GM18526 (cell line): ENCODE results near the gene GABRG3.

ENCODE experiments used
- POLR2A ChIP-seq: IDR thresholded peaks from 3 replicates; pipeline ENCODE4 v1.6.1; 2011; ENCODE audit not compliant: insufficient read length; ENCODE audit errors: extremely low read depth

Gene GABRG3

DNA sequence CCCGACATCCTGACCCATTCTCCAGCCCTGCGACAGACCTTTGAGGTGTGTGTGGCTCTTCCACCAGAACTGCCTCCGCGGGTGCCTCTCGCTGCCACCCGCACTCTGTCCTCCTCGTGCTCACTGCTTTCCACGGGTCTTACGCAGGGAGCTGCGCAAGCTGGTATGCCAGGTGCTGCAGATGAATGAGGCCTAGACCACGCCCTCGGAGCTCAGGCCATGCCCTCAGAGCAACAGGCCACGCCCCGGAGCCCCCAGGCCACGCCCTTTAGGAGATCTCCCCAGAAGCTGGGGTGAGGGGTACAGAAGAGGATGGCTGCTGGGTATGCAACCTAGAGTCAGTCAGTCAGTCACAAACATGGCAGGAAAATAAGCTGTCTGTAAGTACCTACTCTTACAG is 300.3 kb downstream of the GABRG3 start:
- TF ChIP-seq POLR2A = no peak

DNA sequence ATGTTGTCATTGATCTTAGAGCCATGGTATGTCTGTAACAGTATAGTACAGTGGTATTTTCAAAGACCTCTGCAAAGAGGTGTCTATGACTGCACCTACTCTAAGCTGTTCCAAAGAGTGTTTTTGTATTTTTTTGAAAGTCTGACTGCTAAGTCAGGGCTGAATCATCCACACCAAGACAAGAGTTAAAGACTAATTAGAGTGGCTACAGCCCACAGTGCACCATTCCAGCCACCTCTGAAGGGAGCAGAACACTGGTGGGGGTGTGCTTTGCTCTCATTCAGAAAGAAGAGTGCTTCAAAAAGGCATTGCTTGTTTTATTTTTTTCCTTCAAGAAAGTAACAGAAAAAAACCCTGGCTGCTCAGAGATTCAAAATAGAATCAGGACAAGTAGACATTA is 301.4 kb downstream of the GABRG3 start:
- no peak for TF ChIP-seq POLR2A

DNA sequence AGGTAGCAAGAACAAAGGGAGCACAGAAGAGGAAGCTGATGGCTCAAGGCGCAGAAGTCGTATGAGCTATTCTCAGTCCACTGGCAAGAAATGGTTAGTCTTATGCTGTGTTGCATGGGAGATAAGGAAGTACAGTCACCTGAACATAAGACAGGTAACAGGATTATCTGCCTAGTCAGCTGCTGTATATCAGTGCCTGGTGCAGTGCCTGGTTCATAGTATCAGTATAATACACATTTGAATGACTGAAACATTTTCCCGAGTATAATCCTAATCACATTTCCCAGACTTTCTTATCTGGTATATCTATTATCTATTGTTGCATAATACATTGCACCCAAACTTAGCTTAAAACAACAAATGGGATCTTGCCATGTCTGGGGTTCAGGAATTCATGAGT is 302.5 kb downstream of the GABRG3 start:
- TF ChIP-seq POLR2A = no peak

DNA sequence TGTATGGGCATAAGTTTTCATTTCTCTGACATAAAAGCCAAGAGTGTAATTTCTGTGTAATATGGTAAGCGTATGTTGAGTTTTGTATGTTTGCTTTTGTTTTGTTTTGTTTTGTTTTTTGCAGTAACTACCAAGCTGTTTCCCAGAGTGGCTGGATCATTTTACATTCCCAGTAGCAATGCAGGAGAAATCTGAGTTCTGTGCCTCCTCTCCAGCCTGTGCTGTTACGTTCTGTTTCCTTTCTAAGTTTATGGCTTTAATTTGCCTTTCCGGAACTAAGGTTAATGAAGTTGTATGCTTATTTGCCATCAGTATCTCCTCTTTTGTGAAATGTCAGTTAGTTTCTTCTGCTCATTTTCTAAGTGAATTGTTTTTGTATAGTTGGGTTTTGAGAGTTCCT is 307.8 kb downstream of the GABRG3 start:
- no peak for TF ChIP-seq POLR2A

DNA sequence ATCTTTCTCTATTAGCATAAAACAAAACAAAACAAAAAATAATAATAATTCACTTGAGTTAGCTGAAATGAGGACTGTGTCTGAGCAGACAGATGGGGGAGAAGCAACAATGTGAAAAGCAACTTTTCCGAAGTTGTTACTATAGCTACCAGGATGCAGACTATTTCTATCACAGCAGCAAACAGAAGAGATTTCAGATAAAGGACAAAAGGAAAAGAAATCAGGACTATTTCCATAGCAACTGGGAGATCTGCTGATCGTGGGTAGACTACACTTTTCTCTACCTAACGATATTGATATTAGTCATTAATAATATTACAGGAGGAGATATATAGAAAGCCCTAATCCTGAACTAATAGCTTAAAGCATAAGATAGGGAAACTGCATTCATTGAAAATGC is 321.7 kb downstream of the GABRG3 start:
- no peak for TF ChIP-seq POLR2A

DNA sequence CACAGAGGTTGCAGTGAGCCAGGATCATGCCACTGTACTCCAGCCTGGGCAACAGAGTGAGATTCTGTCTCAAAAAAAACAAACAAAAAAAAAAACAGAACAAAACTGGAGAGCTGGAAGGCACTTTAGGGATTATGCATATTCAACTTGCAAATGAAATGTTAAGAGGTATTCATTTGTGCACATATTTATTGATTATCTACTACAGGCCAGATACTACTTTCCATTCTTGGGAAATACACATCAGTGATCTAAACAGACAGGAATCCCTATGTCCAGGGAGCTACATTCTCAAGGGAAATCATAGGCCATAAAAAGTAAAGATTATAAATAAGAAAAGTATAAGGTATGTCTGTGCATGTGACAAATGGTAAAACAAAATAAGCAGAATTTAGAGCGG is 322.6 kb downstream of the GABRG3 start:
- no peak for TF ChIP-seq POLR2A

DNA sequence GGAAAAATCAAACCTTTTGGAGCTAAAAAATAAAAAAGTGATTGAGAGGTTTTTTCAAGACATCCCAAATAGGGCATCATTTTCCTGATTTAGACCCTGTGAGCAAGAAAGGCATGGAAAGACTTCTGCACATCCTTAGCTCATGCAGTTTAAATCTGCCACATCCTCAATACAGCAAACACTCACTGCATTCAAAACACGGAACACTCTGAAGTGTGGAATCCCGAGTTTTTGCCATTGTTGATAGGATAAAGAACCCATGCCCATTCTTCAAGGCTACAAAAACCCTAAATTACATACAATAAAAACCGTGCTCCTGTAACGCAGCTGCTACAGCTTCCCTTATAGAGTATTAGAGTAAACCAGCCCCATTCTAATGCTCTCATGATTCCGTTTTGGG is 346.8 kb downstream of the GABRG3 start:
- TF ChIP-seq POLR2A = no peak

DNA sequence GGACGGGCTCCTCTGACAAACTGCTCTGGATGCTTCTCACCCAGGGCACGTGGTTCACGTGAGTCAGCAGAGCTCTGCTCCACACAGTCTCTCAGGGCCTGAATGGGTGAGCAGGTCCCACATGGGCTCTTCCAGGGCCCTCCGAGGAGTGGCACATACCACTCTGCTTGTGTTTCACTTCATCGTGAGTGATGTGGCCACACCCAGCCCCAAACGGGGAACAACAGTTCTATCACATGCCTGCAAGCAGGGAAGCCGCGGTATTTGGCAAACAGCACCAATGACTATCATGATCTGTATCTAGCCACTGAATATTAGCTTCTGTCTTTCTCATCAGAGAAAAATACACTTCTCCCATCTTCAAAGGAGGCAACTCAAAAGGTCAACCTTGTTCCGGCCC is 352.8 kb downstream of the GABRG3 start:
- TF ChIP-seq POLR2A = no peak

DNA sequence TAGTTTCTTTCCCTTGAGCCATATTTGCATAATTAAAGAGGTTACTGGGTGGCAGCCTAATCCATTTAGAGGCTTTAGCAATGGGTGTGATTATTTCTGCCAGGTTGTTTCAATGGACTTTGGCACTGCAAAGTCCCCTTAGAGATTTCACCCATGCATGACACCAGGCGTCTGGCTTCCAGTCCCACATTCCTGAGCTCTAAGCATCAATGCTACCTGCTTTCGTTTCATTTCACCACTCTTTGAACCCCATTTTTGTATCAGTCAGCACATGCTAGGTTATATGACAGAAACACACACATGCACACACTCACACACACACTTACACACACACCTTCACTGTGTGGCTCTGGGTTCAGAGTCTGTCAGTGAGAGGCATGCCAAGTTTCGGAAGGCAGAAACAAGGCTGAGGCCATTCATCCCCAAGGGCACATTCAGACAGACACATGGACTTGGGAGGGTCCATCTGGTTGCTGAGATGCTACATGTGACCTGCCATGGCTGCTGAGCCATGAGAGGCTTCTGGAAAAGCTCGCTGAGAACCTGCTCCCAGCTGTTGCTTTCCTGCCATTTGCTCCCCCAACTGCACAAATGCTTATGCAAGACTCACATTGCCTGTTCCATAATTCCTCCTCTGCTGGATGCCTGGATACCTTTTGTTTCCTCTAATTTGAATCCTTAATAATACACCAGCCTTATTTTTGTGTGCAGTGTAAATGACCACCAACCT is 354.1 kb downstream of the GABRG3 start:
- TF ChIP-seq POLR2A = no peak

DNA sequence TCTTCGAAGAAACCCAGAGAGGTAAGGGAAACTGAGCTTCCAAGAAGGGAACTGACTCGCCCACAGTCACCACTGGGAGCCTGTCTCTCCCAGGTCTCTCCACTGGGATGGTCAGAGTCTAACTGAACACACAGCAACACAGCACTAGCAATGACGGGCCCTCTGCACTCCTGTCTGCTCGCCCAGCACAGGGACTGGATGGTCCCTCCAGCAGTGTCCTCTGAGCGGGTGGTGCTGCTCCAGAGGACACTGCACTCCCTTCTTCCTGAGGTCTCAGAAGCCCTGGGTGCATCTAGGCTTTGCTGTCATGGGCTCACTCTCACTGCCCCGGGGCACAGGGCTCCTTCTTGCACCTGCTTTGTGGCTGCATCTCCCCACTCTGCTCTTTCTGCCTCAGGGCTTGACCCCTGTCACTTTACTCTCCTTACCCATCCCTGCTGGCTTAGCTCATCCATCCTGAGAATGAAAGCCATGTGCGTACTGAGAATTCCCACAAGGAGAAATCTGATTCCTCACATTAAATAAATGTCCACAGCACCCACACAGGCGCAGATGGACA is 356.6 kb downstream of the GABRG3 start:
- TF ChIP-seq POLR2A = no peak

DNA sequence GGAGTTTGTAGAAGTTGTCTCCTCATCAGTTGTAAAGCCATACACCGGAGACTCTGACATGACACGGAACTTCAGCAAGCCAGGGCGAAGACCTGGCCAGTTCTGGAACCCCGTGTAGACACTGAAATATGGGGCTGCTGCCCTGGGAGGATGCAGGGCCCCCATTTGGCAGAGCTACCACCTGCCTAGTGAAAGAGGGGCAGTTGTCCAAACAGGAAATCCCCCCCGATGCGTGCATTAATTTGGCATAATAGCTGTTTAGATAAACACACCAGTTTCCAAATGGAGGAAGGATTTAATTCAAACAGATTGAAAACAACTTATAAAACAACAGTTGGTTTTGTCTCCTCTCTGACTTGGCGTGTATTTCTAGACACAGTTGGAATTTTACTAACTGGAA is 357.2 kb downstream of the GABRG3 start:
- no peak for TF ChIP-seq POLR2A

DNA sequence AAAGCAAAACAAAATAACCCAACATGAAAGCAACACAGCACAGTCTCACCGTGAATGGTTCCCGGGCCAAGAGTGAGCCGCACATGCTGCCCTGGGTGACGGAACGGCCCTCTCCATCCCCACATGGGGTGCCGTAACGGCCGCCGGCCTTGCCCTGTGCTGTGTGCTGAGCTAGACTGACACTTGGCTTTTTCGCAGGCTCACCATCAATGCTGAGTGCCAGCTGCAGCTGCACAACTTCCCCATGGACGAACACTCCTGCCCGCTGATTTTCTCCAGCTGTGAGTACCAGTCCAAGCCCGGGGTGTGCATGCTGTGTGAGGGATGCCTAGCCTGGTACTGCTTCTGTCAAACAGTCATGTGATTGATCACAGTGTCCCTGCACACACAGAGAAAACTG is 357.6 kb downstream of the GABRG3 start:
- TF ChIP-seq POLR2A = no peak

DNA sequence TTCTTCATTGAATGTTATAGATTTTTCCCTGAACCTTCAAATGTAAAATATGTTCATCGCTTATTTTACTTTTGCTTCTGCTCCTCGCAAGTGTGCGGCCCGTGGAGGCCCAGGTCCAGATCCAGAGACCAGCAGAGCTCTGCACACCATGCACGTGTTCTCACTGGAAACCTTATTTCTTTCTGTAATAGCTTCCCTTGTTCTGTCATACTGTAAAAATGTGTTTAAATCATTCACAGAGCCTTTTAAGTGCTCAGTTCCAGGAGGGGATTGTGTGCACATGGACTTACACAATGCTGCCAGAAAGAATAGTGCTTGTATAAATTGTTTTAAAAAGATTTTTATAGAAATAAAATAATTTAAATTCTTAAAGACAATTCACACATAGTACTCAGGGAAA is 359.3 kb downstream of the GABRG3 start:
- no peak for TF ChIP-seq POLR2A

DNA sequence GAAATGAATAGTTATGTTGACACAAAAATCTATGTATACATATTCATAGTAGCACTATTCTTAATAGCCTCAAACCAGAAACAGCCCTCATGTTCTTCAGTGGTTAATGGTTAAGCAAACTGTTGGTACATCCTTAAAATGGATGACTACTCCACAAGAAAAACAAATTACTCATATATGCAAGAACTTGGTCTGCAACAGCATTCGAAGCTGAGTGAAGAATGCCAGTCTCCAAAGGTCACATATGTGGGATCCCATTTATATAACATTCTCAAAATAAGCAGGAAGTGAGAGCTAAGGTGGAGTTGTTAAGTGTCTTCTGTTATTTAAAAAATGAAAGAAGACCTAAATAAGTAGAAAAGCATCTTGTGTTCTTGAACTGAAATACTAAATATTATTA is 365.7 kb downstream of the GABRG3 start:
- no peak for TF ChIP-seq POLR2A

DNA sequence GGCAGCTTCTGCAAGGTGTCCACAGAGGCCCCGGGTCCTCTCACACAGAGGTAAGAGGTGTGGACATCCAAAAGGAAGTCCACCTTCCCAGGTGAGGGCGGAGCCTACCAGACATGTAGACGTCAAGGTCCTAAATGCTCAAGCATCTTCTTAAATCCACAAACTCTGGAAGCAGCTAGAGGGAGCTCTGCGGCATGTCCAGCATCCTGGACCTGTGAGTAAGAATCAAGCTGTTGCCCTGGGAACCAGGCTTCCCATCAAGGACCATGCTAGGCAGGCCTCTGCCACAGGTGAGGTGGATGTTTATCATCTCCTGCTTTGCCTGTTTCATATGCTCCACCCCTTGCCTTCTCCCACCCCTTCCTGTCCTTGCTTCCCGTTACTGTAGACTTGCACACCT is 368.2 kb downstream of the GABRG3 start:
- TF ChIP-seq POLR2A = no peak

DNA sequence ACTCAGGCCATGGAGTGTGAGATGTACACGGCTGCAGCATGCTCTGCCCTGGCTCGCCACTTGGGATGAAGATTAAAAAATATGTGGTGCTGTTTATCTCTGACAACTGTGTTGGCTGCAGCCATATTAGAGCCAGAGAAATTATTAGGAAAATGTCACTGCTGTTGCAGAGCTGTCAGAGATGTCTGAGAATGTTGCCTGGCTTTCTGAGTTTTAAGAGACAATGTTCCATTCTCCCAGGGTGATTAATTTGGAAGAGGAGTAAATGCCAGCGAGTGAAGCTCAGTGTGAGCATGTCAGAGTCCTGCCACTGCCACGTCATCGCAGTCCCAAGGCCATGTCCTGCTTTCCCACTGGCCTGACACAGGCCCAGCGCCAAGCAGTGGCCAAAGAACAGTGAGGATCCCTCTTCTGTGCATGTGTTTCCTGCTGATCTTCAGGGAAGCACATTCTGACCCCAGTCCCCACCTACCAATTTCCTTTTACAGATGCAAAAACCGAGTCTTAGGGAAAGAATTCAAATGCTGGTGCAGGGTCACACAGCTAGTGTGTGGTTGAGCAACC is 370.9 kb downstream of the GABRG3 start:
- no peak for TF ChIP-seq POLR2A

DNA sequence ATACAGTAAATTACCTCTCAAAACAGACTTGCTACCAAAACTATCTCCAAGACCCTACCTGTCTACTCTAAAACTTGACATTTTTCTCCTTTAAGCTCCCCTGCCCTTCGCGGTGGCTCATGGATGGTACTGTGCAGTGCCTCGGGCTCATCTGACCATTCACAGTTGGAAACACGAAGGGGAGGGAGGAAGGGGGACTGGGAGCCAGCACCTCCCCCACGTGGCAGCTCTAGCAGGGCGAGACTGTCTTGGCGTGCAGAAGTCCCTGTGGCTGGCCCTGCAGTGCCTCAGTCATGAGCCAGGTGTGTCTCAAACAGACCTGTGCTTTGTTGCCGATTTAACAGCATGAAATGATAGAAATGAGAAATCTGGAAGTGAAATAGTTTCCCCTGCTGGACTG is 372.0 kb downstream of the GABRG3 start:
- TF ChIP-seq POLR2A = no peak

DNA sequence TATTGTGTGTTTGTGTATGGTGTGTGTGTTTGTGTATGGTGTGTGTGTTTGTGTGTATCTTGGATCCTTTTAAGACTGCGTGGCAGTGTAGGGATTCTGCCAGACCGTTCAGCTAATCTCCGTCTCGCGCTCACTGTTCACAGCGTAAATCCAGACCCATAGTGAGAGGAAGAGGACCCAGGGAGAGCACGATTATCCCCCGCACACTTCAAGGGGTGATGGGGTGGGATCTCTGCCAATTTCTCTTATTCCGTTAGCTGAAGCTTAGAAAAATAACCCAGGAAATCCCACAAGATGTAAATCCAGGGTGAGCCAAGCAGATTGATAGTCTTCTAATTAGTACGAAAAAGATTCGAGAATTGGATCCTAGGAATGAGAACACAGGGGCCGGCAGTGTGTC is 381.2 kb downstream of the GABRG3 start:
- TF ChIP-seq POLR2A = no peak

DNA sequence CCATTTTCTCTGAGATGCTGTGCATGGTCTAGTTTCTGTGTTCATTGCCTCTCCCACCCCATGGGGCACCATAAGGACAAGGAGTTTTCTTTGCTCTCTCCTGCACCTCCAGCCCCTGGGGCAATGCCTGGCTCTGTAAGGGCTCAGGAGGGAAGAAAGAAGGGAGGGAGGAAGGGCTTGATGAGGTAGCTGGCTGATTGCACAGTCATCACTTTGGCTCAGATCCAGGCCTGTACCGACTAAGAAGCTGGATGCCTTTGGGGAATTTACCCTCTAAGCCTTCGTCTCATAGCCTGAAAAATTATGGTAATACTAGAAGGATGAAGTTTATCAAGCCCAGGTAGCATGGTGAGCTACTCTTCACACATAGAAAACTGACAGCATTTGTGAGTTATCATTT is 382.9 kb downstream of the GABRG3 start:
- TF ChIP-seq POLR2A = no peak
